ENCODE measurements around the gene NOTCH2. TPM values are rescaled to one million over a fixed set of nuclear protein-coding genes. Genes with fewer than 3 reads are reported as not detected.

The NOTCH2 gene
- total and polyA plus RNA-seq, 2 experiments from 2014 or later = 8.5 to 56.6 TPM

DNA sequence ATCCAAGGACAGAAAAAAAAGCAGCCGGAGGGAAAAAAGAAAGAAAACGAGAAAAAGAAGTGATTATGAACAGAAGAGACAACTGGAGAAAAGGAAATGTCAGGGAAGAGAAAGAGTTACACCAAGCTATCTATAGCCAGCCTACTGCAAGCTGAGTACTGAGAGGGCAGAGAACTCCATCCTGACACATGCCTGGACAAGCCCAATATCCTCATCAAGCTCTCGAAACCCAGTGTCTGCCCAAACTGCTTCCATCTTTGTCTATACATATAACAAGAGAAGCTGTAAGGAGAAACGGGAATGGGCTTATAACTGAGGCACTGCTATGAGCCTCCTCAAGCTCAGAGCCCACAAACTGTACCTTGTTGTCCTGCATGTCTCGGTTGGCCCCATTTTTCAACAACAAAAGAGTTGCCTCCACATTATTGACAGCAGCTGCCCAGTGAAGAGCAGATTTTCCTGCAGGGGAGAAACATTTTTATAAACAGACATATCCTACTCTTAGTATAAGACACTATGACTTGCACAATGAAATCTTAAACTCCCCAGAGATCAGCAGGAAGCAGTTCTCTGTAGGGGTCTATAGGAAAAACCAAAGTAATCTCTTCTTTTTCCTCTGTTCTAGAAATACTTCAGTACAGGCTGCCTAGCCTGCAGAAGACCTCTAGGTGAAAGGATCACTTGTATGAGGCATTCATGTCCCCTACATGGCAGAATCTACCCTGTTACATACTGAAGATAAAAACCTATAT, 152.0 kb downstream of the NOTCH2 start:
- Histone ChIP-seq H3K9me2 (ENCODE audit: insufficient read depth) (no peaks in the 10 kb centered on the region; the same call in 1 of the 2 replicates), H3F3A (replicated peaks; ENCODE audit: low read depth) (no peaks in the 10 kb centered on the region), H3K79me2 (replicated peaks; ENCODE audit: insufficient read depth) (no peaks in the 10 kb centered on the region), H3K27ac (ENCODE audit: low read depth) (no peak overlapping the region), H3K36me3 (ENCODE audit: insufficient read depth) (peaks cover 11% of the 10 kb centered on the region; the same call in 1 of the 2 replicates), H3K27me3 (ENCODE audit: insufficient read depth) (no peaks in the 10 kb centered on the region), H3K4me1 (ENCODE audit: insufficient read depth) (no peaks in the 10 kb centered on the region), H2AFZ (no peak overlapping the region), H3K4me2 (no peak overlapping the region), H4K20me1 (replicated peaks; ENCODE audit: insufficient read depth) (peaks cover 5% of the 10 kb centered on the region), H3K4me3 (no peak overlapping the region)
- Mint-ChIP-seq H3K9me3 (no peaks in the 10 kb centered on the region; the same call in 2 of the 3 replicates), H3K4me3 (no peak overlapping the region), H3K4me1 (peaks cover 2% of the 10 kb centered on the region; the same call in 1 of the 3 replicates), H3K36me3 (ENCODE audit: low read depth) (peaks cover 40% of the 10 kb centered on the region), H3K27me3 (ENCODE audit: insufficient read depth, low read depth, poor library complexity) (no peaks in the 10 kb centered on the region), H3K27ac (peak overlapping the region; percentile 83)
- TF ChIP-seq ZNF331 (CRISPR knock-in tag; IDR thresholded peaks at IDR 0.05; ENCODE audit: low read depth) (no peak), EZH2phosphoT487 (IDR thresholded peaks at IDR 0.05; ENCODE audit: unreplicated experiment) (no peak), STAT1 (IDR thresholded peaks at IDR 0.05; ENCODE audit: unreplicated experiment) (no peak)
- TF ChIP-seq, protein P1, sequence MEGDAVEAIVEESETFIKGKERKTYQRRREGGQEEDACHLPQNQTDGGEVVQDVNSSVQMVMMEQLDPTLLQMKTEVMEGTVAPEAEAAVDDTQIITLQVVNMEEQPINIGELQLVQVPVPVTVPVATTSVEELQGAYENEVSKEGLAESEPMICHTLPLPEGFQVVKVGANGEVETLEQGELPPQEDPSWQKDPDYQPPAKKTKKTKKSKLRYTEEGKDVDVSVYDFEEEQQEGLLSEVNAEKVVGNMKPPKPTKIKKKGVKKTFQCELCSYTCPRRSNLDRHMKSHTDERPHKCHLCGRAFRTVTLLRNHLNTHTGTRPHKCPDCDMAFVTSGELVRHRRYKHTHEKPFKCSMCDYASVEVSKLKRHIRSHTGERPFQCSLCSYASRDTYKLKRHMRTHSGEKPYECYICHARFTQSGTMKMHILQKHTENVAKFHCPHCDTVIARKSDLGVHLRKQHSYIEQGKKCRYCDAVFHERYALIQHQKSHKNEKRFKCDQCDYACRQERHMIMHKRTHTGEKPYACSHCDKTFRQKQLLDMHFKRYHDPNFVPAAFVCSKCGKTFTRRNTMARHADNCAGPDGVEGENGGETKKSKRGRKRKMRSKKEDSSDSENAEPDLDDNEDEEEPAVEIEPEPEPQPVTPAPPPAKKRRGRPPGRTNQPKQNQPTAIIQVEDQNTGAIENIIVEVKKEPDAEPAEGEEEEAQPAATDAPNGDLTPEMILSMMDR (conservative IDR thresholded peaks at IDR 0.05; ENCODE audit: low read depth in 2 of 2) = no peak
- DNase-seq (ENCODE audit: low spot score) (no peak), ATAC-seq (no peak)

DNA sequence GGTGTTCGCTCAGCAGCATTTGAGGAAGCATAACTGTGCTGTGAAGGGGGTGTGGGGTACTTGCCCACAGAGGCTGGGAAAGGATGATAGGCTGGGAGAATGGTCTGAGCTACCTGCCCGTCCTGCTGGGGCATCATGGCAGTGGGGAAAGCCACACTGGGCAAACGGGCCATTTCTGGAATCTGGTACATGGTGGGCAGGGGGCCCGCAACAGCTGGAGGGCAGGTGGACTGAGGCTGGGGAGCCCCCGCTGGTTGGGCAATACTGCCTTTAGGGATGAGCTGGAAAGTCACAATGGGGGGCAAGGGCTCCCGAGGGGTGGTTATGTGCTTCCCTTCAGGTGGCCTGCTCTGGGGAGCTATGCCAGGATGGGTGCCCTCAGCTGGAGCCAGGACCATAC, 153.9 kb downstream of the NOTCH2 start:
- Mint-ChIP-seq H3K27ac (no peak overlapping the region), H3K4me1 (peaks cover 7% of the 10 kb centered on the region), H3K36me3 (ENCODE audit: low read depth) (peaks cover 33% of the 10 kb centered on the region), H3K4me3 (no peak overlapping the region), H3K9me3 (no peaks in the 10 kb centered on the region; the same call in 2 of the 3 replicates), H3K27me3 (ENCODE audit: insufficient read depth, low read depth, poor library complexity) (no peaks in the 10 kb centered on the region)
- no peak overlapping the region for H3K4me3 ChIP-seq
- H3K27ac ChIP-seq (ENCODE audit: low read depth) = no peak overlapping the region
- peaks cover 11% of the 10 kb centered on the region; the same call in 1 of the 2 replicates for H3K36me3 ChIP-seq (ENCODE audit: insufficient read depth)
- no peaks in the 10 kb centered on the region for H3K79me2 ChIP-seq (replicated peaks; ENCODE audit: insufficient read depth)
- peaks cover under 1% of the 10 kb centered on the region; the same call in 1 of the 2 replicates for H3K4me1 ChIP-seq (ENCODE audit: insufficient read depth)
- H3K27me3 ChIP-seq (ENCODE audit: insufficient read depth) = no peaks in the 10 kb centered on the region
- DNase-seq (ENCODE audit: low spot score) = no peak
- H3F3A ChIP-seq (replicated peaks; ENCODE audit: low read depth) = no peaks in the 10 kb centered on the region
- no peaks in the 10 kb centered on the region; the same call in 1 of the 2 replicates for H3K9me2 ChIP-seq (ENCODE audit: insufficient read depth)
- peaks cover 5% of the 10 kb centered on the region for H4K20me1 ChIP-seq (replicated peaks; ENCODE audit: insufficient read depth)
- no peak overlapping the region for H3K4me2 ChIP-seq
- H2AFZ ChIP-seq = no peak overlapping the region
- no peak for ATAC-seq
- TF ChIP-seq ZNF462 (CRISPR knock-in tag; IDR thresholded peaks at IDR 0.05) (no peak), EZH2phosphoT487 (IDR thresholded peaks at IDR 0.05; ENCODE audit: unreplicated experiment) (no peak), STAT1 (IDR thresholded peaks at IDR 0.05; ENCODE audit: unreplicated experiment) (no peak), POLR2AphosphoS5 (IDR thresholded peaks at IDR 0.05; ENCODE audit: low read depth) (no peak), EZH2 (IDR thresholded peaks at IDR 0.05; ENCODE audit: low read depth, unreplicated experiment) (no peak), CREB1 (CRISPR knock-in tag; IDR thresholded peaks at IDR 0.05; ENCODE audit: low read depth) (no peak)
- TF ChIP-seq, protein P2, sequence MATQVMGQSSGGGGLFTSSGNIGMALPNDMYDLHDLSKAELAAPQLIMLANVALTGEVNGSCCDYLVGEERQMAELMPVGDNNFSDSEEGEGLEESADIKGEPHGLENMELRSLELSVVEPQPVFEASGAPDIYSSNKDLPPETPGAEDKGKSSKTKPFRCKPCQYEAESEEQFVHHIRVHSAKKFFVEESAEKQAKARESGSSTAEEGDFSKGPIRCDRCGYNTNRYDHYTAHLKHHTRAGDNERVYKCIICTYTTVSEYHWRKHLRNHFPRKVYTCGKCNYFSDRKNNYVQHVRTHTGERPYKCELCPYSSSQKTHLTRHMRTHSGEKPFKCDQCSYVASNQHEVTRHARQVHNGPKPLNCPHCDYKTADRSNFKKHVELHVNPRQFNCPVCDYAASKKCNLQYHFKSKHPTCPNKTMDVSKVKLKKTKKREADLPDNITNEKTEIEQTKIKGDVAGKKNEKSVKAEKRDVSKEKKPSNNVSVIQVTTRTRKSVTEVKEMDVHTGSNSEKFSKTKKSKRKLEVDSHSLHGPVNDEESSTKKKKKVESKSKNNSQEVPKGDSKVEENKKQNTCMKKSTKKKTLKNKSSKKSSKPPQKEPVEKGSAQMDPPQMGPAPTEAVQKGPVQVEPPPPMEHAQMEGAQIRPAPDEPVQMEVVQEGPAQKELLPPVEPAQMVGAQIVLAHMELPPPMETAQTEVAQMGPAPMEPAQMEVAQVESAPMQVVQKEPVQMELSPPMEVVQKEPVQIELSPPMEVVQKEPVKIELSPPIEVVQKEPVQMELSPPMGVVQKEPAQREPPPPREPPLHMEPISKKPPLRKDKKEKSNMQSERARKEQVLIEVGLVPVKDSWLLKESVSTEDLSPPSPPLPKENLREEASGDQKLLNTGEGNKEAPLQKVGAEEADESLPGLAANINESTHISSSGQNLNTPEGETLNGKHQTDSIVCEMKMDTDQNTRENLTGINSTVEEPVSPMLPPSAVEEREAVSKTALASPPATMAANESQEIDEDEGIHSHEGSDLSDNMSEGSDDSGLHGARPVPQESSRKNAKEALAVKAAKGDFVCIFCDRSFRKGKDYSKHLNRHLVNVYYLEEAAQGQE (IDR thresholded peaks at IDR 0.05; ENCODE audit: unreplicated experiment) = no peak

Measured in GM23338 (cell line).